BLaER1 (cell line): ENCODE measurements around the gene BTBD17.

ENCODE experiments used
- H3K27ac ChIP-seq: shearing (Covaris generic); formaldehyde crosslinking; 2 replicates; pipeline ENCODE4 v1.8.1; 2022
- H3K27me3 ChIP-seq: shearing (Covaris generic); formaldehyde crosslinking; 2 replicates; pipeline ENCODE4 v1.8.1; 2022
- H3K36me3 ChIP-seq: shearing (Covaris generic); formaldehyde crosslinking; 2 replicates; pipeline ENCODE4 v1.8.1; 2022
- H3K4me1 ChIP-seq: shearing (Covaris generic); formaldehyde crosslinking; 2 replicates; pipeline ENCODE4 v1.8.1; 2022
- H3K4me2 ChIP-seq: shearing (Covaris generic); formaldehyde crosslinking; 2 replicates; pipeline ENCODE4 v1.8.1; 2022
- H3K4me3 ChIP-seq: shearing (Covaris generic); formaldehyde crosslinking; 2 replicates; pipeline ENCODE4 v1.8.1; 2022
- H3K9ac ChIP-seq: shearing (Covaris generic); formaldehyde crosslinking; 2 replicates; pipeline ENCODE4 v1.8.1; 2022
- H3K9me3 ChIP-seq: shearing (Covaris generic); formaldehyde crosslinking; 2 replicates; pipeline ENCODE4 v1.8.1; 2022
- H4K20me1 ChIP-seq: shearing (Covaris generic); formaldehyde crosslinking; 2 replicates; pipeline ENCODE4 v1.8.1; 2022
- Cebpa-rat ChIP-seq: shearing (Covaris generic); IDR thresholded peaks from 2 replicates; pipeline ENCODE4 v1.8.1; 2022

BTBD17 gene

GRCh38 chr17:74314877-74315276 is 46.8 kb downstream of the BTBD17 start:
- no peak for TF ChIP-seq Cebpa-rat
- no peaks in the 10 kb centered on the region for H3K36me3 ChIP-seq
- H3K27me3 ChIP-seq: no peaks in the 10 kb centered on the region
- no peak overlapping the region for H3K4me2 ChIP-seq
- no peak overlapping the region for H3K27ac ChIP-seq
- H3K9ac ChIP-seq: no peak overlapping the region
- no peaks in the 10 kb centered on the region for H4K20me1 ChIP-seq
- no peak overlapping the region for H3K4me3 ChIP-seq
- H3K4me1 ChIP-seq: peaks cover 17% of the 10 kb centered on the region
- peaks cover 8% of the 10 kb centered on the region for H3K9me3 ChIP-seq

DNA sequence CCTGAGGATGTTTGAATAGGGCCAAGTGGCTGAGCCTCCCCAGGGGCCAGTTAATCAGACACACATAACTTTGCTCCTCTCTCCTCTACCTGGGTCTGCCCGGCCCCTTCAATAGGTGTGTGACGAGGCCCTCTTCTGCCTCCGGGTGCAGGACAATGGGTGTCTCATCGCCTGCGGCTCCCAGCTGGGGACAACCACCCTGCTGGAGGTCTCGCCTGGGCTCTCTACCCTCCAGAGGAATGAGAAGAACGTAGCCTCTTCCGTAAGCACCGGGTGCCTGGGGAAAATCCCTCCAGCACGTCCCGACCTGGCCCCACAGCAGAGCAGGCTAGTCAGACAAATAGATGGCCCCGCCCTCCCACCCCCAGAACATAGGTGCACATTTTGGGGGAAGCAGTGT is 51.8 kb downstream of the BTBD17 start:
- Histone ChIP-seq H3K27ac (no peak overlapping the region), H3K4me3 (no peak overlapping the region), H3K4me2 (peak overlapping the region; percentile 67), H3K36me3 (no peaks in the 10 kb centered on the region), H4K20me1 (no peaks in the 10 kb centered on the region), H3K9ac (no peak overlapping the region), H3K9me3 (peaks cover 8% of the 10 kb centered on the region), H3K4me1 (peaks cover 63% of the 10 kb centered on the region), H3K27me3 (no peaks in the 10 kb centered on the region)
- TF ChIP-seq Cebpa-rat: no peak

GRCh38 chr17:74307984-74308773 is 53.5 kb downstream of the BTBD17 start:
- Histone ChIP-seq H3K27me3 (no peaks in the 10 kb centered on the region), H3K4me1 (peaks cover 71% of the 10 kb centered on the region), H3K27ac (no peak overlapping the region), H3K4me3 (no peak overlapping the region), H3K9me3 (peaks cover 8% of the 10 kb centered on the region), H3K36me3 (no peaks in the 10 kb centered on the region), H4K20me1 (no peaks in the 10 kb centered on the region), H3K4me2 (peak overlapping the region; percentile 41), H3K9ac (no peak overlapping the region)
- TF ChIP-seq Cebpa-rat: no peak
